SH-SY5Y (cell line): ENCODE measurements around the gene ABCB10.

Experiments used
- GATA2 ChIP-seq: IDR thresholded peaks from 2 replicates; pipeline ENCODE4 v1.6.1; 2011; ENCODE audit warnings: mild to moderate bottlenecking, low read depth, low read length
- GATA3 ChIP-seq: IDR thresholded peaks from 2 replicates; pipeline ENCODE4 v1.6.1; 2011; ENCODE audit warnings: low read depth, mild to moderate bottlenecking, low read length, moderate library complexity

ABCB10 gene

GRCh38 chr1:229558460-229559335 lies at the start of gene ABCB10:
ABCB10 (minus strand) TSS chr1:229558707; CDS start chr1:229558652, 55 bp downstream.
- peak; percentile 25; the same call in 1 of the 2 replicates for TF ChIP-seq GATA2
- no peak for TF ChIP-seq GATA3

GRCh38 chr1:229607370-229607769 lies 48.9 kb upstream of the ABCB10 start:
- TF ChIP-seq GATA2 (no peak), GATA3 (no peak)

GRCh38 chr1:229603371-229604005 lies 45.0 kb upstream of the ABCB10 start:
- no peak for TF ChIP-seq GATA2

GRCh38 chr1:229600229-229600628 lies 41.7 kb upstream of the ABCB10 start:
- no peak for TF ChIP-seq GATA3
- no peak for TF ChIP-seq GATA2

GRCh38 chr1:229599218-229599954 lies 40.9 kb upstream of the ABCB10 start:
- TF ChIP-seq GATA2, result no peak
- no peak for TF ChIP-seq GATA3

- TF ChIP-seq GATA2, result no peak
- no peak for TF ChIP-seq GATA3
Observed at GRCh38 chr1:229597877-229598276, 39.4 kb upstream of the ABCB10 start.

GRCh38 chr1:229596925-229597699 lies 38.6 kb upstream of the ABCB10 start:
- no peak for TF ChIP-seq GATA2
- no peak for TF ChIP-seq GATA3

- TF ChIP-seq GATA3 (no peak), GATA2 (no peak)
Observed at GRCh38 chr1:229594227-229595008, 35.9 kb upstream of the ABCB10 start.

GRCh38 chr1:229593800-229594199 lies 35.3 kb upstream of the ABCB10 start:
- TF ChIP-seq GATA2 (no peak), GATA3 (no peak)

GRCh38 chr1:229590119-229590518 lies 31.6 kb upstream of the ABCB10 start:
- TF ChIP-seq GATA2 (no peak), GATA3 (no peak)

GRCh38 chr1:229585338-229585737 lies 26.8 kb upstream of the ABCB10 start:
- TF ChIP-seq GATA3, result no peak
- no peak for TF ChIP-seq GATA2

GRCh38 chr1:229582715-229583114 lies 24.2 kb upstream of the ABCB10 start:
- TF ChIP-seq GATA2 (no peak), GATA3 (no peak)

GRCh38 chr1:229582011-229582694 lies 23.6 kb upstream of the ABCB10 start:
- TF ChIP-seq GATA2, result no peak
- TF ChIP-seq GATA3, result no peak
